H9 (cell line): ENCODE measurements around the gene CST6. TPM values are rescaled to one million over a fixed set of nuclear protein-coding genes. Genes with fewer than 3 reads are reported as not detected.

ENCODE experiments used
- DNase-seq: peaks from one replicate; pipeline ENCODE4 v3.0.0-alpha.2; 2017
- H2AFZ ChIP-seq: one replicate; pipeline ENCODE4 v1.6.1; 2013; ENCODE audit warnings: mild to moderate bottlenecking, low read length, control low read depth, moderate library complexity
- H2AK5ac ChIP-seq: 2 replicates; pipeline ENCODE4 v1.6.1; 2013; ENCODE audit warnings: low read length, control low read depth, mixed read lengths; ENCODE audit not compliant: insufficient read length
- H2BK120ac ChIP-seq: one replicate; pipeline ENCODE4 v1.6.1; 2013; ENCODE audit warnings: low read depth, mild to moderate bottlenecking, low read length, control low read depth, inconsistent platforms; ENCODE audit not compliant: poor library complexity, severe bottlenecking
- H2BK12ac ChIP-seq: 2 replicates; pipeline ENCODE4 v1.6.1; 2013; ENCODE audit warnings: low read length, control low read depth, mixed read lengths, low read depth; ENCODE audit not compliant: insufficient read length
- H2BK15ac ChIP-seq: 2 replicates; pipeline ENCODE4 v1.6.1; 2013; ENCODE audit warnings: low read depth, low read length, control low read depth
- H2BK20ac ChIP-seq: one replicate; pipeline ENCODE4 v1.6.1; 2013; ENCODE audit warnings: low read depth, mild to moderate bottlenecking, low read length, control low read depth, inconsistent platforms; ENCODE audit not compliant: poor library complexity, severe bottlenecking
- H2BK5ac ChIP-seq: 2 replicates; pipeline ENCODE4 v1.6.1; 2013; ENCODE audit warnings: low read length, control low read depth, mixed read lengths; ENCODE audit not compliant: insufficient read length
- H3K14ac ChIP-seq: 2 replicates; pipeline ENCODE4 v1.6.1; 2013; ENCODE audit warnings: low read length, control low read depth; ENCODE audit not compliant: insufficient read depth
- H3K18ac ChIP-seq: 2 replicates; pipeline ENCODE4 v1.6.1; 2013; ENCODE audit warnings: low read depth, mild to moderate bottlenecking, mixed read lengths, low read length, control low read depth; ENCODE audit not compliant: insufficient read length
- H3K23ac ChIP-seq: 2 replicates; pipeline ENCODE4 v1.6.1; 2013; ENCODE audit warnings: low read length, control low read depth, mixed read lengths, low read depth; ENCODE audit not compliant: insufficient read length
- H3K23me2 ChIP-seq: 2 replicates; pipeline ENCODE4 v1.6.1; 2013; ENCODE audit warnings: low read depth, mild to moderate bottlenecking, mixed read lengths, low read length, control low read depth; ENCODE audit not compliant: insufficient read length, poor library complexity, severe bottlenecking
- H3K27ac ChIP-seq: 2 replicates; pipeline ENCODE4 v1.5.1; 2013; ENCODE audit warnings: low read length, control low read depth, mixed read lengths, low read depth; ENCODE audit not compliant: insufficient read length
- H3K27me3 ChIP-seq: 2 replicates; pipeline ENCODE4 v1.6.1; 2013; ENCODE audit warnings: low read length, control low read depth, inconsistent platforms; ENCODE audit not compliant: insufficient read depth
- H3K4ac ChIP-seq: 2 replicates; pipeline ENCODE4 v1.6.1; 2013; ENCODE audit warnings: low read depth, mild to moderate bottlenecking, control low read depth, inconsistent platforms, low read length, moderate library complexity
- H3K4me1 ChIP-seq: 2 replicates; pipeline ENCODE4 v1.6.1; 2013; ENCODE audit warnings: low read length, control low read depth, inconsistent platforms; ENCODE audit not compliant: insufficient read depth
- H3K4me2 ChIP-seq: 2 replicates; pipeline ENCODE4 v1.6.1; 2013; ENCODE audit warnings: low read length, control low read depth, mixed read lengths; ENCODE audit not compliant: insufficient read length, insufficient read depth
- H3K56ac ChIP-seq: 2 replicates; pipeline ENCODE4 v1.6.1; 2013; ENCODE audit warnings: low read depth, mild to moderate bottlenecking, mixed read lengths, low read length, control low read depth; ENCODE audit not compliant: insufficient read length
- H3K79me1 ChIP-seq: 2 replicates; pipeline ENCODE4 v1.6.1; 2013; ENCODE audit warnings: low read depth, mild to moderate bottlenecking, moderate library complexity, low read length, control low read depth, inconsistent platforms; ENCODE audit not compliant: insufficient read depth, poor library complexity, severe bottlenecking
- H3K79me2 ChIP-seq: 2 replicates; pipeline ENCODE4 v1.6.1; 2013; ENCODE audit warnings: low read length, control low read depth, inconsistent platforms; ENCODE audit not compliant: insufficient read depth
- H3K9ac ChIP-seq: 2 replicates; pipeline ENCODE4 v1.6.1; 2013; ENCODE audit warnings: low read length, control low read depth, mixed read lengths; ENCODE audit not compliant: insufficient read length; ENCODE audit errors: extremely low read depth
- H3K9me3 ChIP-seq: one replicate; pipeline ENCODE4 v1.6.1; 2013; ENCODE audit warnings: low read depth, low read length, inconsistent platforms; ENCODE audit not compliant: control insufficient read depth
- H3T11ph ChIP-seq: one replicate; pipeline ENCODE4 v1.6.1; 2013; ENCODE audit warnings: mild to moderate bottlenecking, low read length, control low read depth, inconsistent platforms
- H4K20me1 ChIP-seq: one replicate; pipeline ENCODE4 v1.6.1; 2013; ENCODE audit not compliant: control insufficient read depth, insufficient read length, insufficient read depth
- H4K5ac ChIP-seq: 2 replicates; pipeline ENCODE4 v1.6.1; 2013; ENCODE audit warnings: low read depth, mild to moderate bottlenecking, mixed read lengths, low read length, control low read depth; ENCODE audit not compliant: insufficient read length
- H4K8ac ChIP-seq: replicated peaks from 2 replicates; pipeline ENCODE4 v1.6.1; 2013; ENCODE audit warnings: low read length, control low read depth, mixed read lengths, low read depth; ENCODE audit not compliant: insufficient read length
- H4K91ac ChIP-seq: 2 replicates; pipeline ENCODE4 v1.6.1; 2013; ENCODE audit warnings: low read depth, mild to moderate bottlenecking, moderate library complexity, mixed read lengths, low read length, control low read depth; ENCODE audit not compliant: insufficient read length
- H3K27ac Mint-ChIP-seq, 3 experiments: 2 replicates in 2 of 3; 3 replicates in 1 of 3; pipeline ENCODE4 v1.8.0; 2020 to 2021; ENCODE audit warnings: mixed read lengths in 3 of 3, mild to moderate bottlenecking in 1 of 3, moderate library complexity in 1 of 3
- H3K27me3 Mint-ChIP-seq: 2 replicates; pipeline ENCODE4 v1.8.0; 2021; ENCODE audit warnings: low read depth, mild to moderate bottlenecking, moderate library complexity, mixed read lengths
- H3K36me3 Mint-ChIP-seq, 3 experiments: 2 replicates in 2 of 3; 3 replicates in 1 of 3; pipeline ENCODE4 v1.8.0; 2020 to 2021; ENCODE audit warnings: low read depth in 3 of 3, mixed read lengths in 3 of 3; ENCODE audit not compliant: insufficient read depth in 1 of 3
- H3K4me1 Mint-ChIP-seq, 2 experiments: 2 replicates each; pipeline ENCODE4 v1.8.0; 2020; ENCODE audit warnings: mixed read lengths in 2 of 2
- H3K4me3 Mint-ChIP-seq, 2 experiments: 2 replicates in 1 of 2; 3 replicates in 1 of 2; pipeline ENCODE4 v1.8.0; 2020 to 2021; ENCODE audit warnings: mild to moderate bottlenecking in 2 of 2, mixed read lengths in 2 of 2, moderate library complexity in 1 of 2
- H3K9me3 Mint-ChIP-seq, 2 experiments: 2 replicates in 1 of 2; 3 replicates in 1 of 2; pipeline ENCODE4 v1.8.0; 2020; ENCODE audit warnings: mild to moderate bottlenecking in 2 of 2, mixed read lengths in 2 of 2, moderate library complexity in 1 of 2
- CTCF ChIP-seq: fragments of 200-600 bp; sonication (generic); conservative IDR thresholded peaks from 3 replicates; pipeline ENCODE4 v1.8.0; 2021; ENCODE audit warnings: antibody characterized with exemption, mild to moderate bottlenecking
- WGBS: extraction: QIAGEN DNeasy Blood & Tissue Kit; methylation state at CpG from one replicate; pipeline ENCODE4 v1.1.7; 2013; ENCODE audit warnings: missing lambda C conversion rate, low lambda C conversion rate, mixed read lengths; ENCODE audit not compliant: insufficient read length; ENCODE audit errors: extremely low coverage; 5-methylcytosine and 5-hydroxymethylcytosine counted together
- total RNA-seq: library from RNA; stranded (reverse); gene quantifications from 2 replicates; pipeline ENCODE4 v1.2.1, GENCODE V29; 2021

Gene CST6
- total RNA-seq, 1 experiment from 2014 or later: not detected

GRCh38 chr11:66037327-66037726, 25.5 kb downstream of the CST6 start:
- Histone ChIP-seq H3K18ac (no peak overlapping the region), H3K27ac (no peak overlapping the region), H4K5ac (no peak overlapping the region), H2AK5ac (no peak overlapping the region), H3K23me2 (no peaks in the 10 kb centered on the region), H2BK5ac (no peak overlapping the region), H3K4me1 (no peaks in the 10 kb centered on the region), H4K91ac (no peak overlapping the region), H3K4me2 (no peak overlapping the region), H3K27me3 (no peaks in the 10 kb centered on the region), H3K9ac (no peak overlapping the region), H2BK12ac (no peak overlapping the region), H2AFZ (no peak overlapping the region), H4K8ac (no peak overlapping the region), H2BK120ac (no peak overlapping the region), H3K79me1 (no peaks in the 10 kb centered on the region), H3K23ac (no peak overlapping the region), H3K4ac (no peak overlapping the region), H4K20me1 (no peaks in the 10 kb centered on the region), H3K79me2 (no peaks in the 10 kb centered on the region), H3K9me3 (peaks cover 8% of the 10 kb centered on the region), H2BK15ac (no peak overlapping the region), H2BK20ac (no peak overlapping the region), H3K56ac (no peak overlapping the region), H3K14ac (no peak overlapping the region), H3T11ph (no peak overlapping the region)
- no peak overlapping the region for H3K4me3 Mint-ChIP-seq
- H3K27me3 Mint-ChIP-seq: peaks cover 18% of the 10 kb centered on the region
- peaks cover 8 to 13% (median 11%) of the 10 kb centered on the region in 3 experiments for H3K36me3 Mint-ChIP-seq
- WGBS: no CpG with 5 or more reads among the region's 3 CpGs
- DNase-seq: no peak
- peaks cover 18 to 23% of the 10 kb centered on the region in 2 experiments for H3K9me3 Mint-ChIP-seq
- H3K27ac Mint-ChIP-seq: no peak overlapping the region
- TF ChIP-seq CTCF: no peak
- H3K4me1 Mint-ChIP-seq: no peaks in the 10 kb centered on the region
